ENCODE data around the gene DUSP10.

Gene DUSP10

DNA sequence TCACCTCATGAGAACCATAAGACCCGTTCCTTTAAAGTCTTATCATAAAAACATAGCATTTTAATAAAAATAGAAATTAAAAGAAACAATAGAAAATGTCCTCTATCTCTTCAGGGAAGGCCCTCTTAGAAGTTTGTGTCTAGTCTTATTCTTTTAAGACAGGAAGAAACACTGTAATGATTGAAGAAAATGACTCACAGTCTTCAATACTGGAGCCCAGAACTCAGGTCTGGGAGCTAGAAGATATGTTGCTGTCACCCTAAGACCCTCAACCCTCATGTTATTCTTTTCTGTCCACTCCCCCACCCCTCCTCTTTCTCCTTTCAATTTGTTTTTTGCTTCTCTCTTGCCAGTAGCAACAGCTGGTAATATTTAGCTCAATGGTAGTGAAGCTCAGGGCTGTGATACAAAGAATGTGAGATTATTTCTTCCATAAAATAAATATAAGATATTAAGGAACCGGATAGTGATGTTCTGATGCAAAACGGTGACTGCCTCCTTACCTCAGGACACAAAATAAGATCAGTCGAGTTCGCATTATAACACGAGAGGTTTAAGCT is 12.0 kb downstream of the DUSP10 start:
- TF ChIP-seq RARB (CRISPR knock-in tag; IDR thresholded peaks at IDR 0.05), result no peak
- TF ChIP-seq ESRRG (CRISPR knock-in tag; IDR thresholded peaks at IDR 0.05), result no peak
- TF ChIP-seq BACH2 (CRISPR knock-in tag; IDR thresholded peaks at IDR 0.05; ENCODE audit: borderline replicate concordance), result no peak
- TF ChIP-seq, protein P1, sequence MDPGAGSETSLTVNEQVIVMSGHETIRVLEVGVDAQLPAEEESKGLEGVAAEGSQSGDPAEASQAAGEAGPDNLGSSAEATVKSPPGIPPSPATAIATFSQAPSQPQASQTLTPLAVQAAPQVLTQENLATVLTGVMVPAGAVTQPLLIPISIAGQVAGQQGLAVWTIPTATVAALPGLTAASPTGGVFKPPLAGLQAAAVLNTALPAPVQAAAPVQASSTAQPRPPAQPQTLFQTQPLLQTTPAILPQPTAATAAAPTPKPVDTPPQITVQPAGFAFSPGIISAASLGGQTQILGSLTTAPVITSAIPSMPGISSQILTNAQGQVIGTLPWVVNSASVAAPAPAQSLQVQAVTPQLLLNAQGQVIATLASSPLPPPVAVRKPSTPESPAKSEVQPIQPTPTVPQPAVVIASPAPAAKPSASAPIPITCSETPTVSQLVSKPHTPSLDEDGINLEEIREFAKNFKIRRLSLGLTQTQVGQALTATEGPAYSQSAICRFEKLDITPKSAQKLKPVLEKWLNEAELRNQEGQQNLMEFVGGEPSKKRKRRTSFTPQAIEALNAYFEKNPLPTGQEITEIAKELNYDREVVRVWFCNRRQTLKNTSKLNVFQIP (CRISPR knock-in tag; IDR thresholded peaks at IDR 0.05; ENCODE audit: borderline replicate concordance, low read depth), result no peak
- peak; percentile 14; the same call in 1 of the 3 replicates for ATAC-seq

DNA sequence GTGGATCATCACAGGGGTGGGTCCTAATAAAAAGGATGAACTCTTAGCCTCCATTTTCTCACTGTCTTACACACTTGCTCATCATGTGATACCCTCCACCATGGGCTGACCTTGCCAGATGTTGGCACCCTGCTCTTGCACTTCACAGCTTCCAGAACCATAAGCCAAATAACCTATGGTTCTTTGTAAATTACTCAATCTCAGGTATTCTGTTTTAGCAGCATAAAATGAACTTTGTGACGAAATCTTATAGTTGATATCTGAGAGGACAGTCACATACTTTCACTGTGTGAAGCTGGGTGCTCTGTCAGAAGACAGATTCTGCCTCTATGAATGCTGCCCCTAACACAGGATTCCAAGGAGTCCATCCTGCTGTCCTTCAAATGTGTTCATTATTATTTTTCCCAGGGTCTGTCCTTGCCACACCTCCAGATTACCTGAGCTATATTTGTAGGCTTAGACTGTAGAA is 13.8 kb downstream of the DUSP10 start:
- no peak for ATAC-seq
- no peak for TF ChIP-seq SNAI2 (CRISPR knock-in tag; IDR thresholded peaks at IDR 0.05)
- no peak for TF ChIP-seq ZNF8 (CRISPR knock-in tag; IDR thresholded peaks at IDR 0.05)
- TF ChIP-seq ZNF70 (CRISPR knock-in tag; IDR thresholded peaks at IDR 0.05), result no peak
- no peak for TF ChIP-seq ARNTL (CRISPR knock-in tag; IDR thresholded peaks at IDR 0.05; ENCODE audit: borderline replicate concordance, low read depth)
- TF ChIP-seq ISL1 (CRISPR knock-in tag; IDR thresholded peaks at IDR 0.05), result no peak
- no peak for TF ChIP-seq ZNF565 (CRISPR knock-in tag; conservative IDR thresholded peaks at IDR 0.05; ENCODE audit: low read depth)
- no peak for TF ChIP-seq ZFP3 (CRISPR knock-in tag; IDR thresholded peaks at IDR 0.05)
- no peak for TF ChIP-seq ZC3H10 (CRISPR knock-in tag; IDR thresholded peaks at IDR 0.05)
- TF ChIP-seq TOX (CRISPR knock-in tag; IDR thresholded peaks at IDR 0.05; ENCODE audit: borderline replicate concordance), result no peak
- no peak for TF ChIP-seq ZFP30 (CRISPR knock-in tag; IDR thresholded peaks at IDR 0.05)
- TF ChIP-seq, protein P2, sequence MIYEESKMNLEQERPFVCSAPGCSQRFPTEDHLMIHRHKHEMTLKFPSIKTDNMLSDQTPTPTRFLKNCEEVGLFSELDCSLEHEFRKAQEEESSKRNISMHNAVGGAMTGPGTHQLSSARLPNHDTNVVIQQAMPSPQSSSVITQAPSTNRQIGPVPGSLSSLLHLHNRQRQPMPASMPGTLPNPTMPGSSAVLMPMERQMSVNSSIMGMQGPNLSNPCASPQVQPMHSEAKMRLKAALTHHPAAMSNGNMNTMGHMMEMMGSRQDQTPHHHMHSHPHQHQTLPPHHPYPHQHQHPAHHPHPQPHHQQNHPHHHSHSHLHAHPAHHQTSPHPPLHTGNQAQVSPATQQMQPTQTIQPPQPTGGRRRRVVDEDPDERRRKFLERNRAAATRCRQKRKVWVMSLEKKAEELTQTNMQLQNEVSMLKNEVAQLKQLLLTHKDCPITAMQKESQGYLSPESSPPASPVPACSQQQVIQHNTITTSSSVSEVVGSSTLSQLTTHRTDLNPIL (CRISPR knock-in tag; IDR thresholded peaks at IDR 0.05; ENCODE audit: low read depth), result no peak
- no peak for TF ChIP-seq ESRRG (CRISPR knock-in tag; IDR thresholded peaks at IDR 0.05)
- no peak for TF ChIP-seq TCF4 (CRISPR knock-in tag; IDR thresholded peaks at IDR 0.05; ENCODE audit: borderline replicate concordance)
- TF ChIP-seq, protein P3, sequence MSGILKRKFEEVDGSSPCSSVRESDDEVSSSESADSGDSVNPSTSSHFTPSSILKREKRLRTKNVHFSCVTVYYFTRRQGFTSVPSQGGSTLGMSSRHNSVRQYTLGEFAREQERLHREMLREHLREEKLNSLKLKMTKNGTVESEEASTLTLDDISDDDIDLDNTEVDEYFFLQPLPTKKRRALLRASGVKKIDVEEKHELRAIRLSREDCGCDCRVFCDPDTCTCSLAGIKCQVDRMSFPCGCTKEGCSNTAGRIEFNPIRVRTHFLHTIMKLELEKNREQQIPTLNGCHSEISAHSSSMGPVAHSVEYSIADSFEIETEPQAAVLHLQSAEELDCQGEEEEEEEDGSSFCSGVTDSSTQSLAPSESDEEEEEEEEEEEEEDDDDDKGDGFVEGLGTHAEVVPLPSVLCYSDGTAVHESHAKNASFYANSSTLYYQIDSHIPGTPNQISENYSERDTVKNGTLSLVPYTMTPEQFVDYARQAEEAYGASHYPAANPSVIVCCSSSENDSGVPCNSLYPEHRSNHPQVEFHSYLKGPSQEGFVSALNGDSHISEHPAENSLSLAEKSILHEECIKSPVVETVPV (CRISPR knock-in tag; IDR thresholded peaks at IDR 0.05), result no peak
- TF ChIP-seq BACH2 (CRISPR knock-in tag; IDR thresholded peaks at IDR 0.05; ENCODE audit: borderline replicate concordance), result no peak
- TF ChIP-seq, protein P1 (CRISPR knock-in tag; IDR thresholded peaks at IDR 0.05; ENCODE audit: borderline replicate concordance, low read depth), result no peak
- TF ChIP-seq OSR1 (CRISPR knock-in tag; IDR thresholded peaks at IDR 0.05), result no peak
- TF ChIP-seq, protein P4, sequence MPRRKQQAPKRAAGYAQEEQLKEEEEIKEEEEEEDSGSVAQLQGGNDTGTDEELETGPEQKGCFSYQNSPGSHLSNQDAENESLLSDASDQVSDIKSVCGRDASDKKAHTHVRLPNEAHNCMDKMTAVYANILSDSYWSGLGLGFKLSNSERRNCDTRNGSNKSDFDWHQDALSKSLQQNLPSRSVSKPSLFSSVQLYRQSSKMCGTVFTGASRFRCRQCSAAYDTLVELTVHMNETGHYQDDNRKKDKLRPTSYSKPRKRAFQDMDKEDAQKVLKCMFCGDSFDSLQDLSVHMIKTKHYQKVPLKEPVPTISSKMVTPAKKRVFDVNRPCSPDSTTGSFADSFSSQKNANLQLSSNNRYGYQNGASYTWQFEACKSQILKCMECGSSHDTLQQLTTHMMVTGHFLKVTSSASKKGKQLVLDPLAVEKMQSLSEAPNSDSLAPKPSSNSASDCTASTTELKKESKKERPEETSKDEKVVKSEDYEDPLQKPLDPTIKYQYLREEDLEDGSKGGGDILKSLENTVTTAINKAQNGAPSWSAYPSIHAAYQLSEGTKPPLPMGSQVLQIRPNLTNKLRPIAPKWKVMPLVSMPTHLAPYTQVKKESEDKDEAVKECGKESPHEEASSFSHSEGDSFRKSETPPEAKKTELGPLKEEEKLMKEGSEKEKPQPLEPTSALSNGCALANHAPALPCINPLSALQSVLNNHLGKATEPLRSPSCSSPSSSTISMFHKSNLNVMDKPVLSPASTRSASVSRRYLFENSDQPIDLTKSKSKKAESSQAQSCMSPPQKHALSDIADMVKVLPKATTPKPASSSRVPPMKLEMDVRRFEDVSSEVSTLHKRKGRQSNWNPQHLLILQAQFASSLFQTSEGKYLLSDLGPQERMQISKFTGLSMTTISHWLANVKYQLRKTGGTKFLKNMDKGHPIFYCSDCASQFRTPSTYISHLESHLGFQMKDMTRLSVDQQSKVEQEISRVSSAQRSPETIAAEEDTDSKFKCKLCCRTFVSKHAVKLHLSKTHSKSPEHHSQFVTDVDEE (CRISPR knock-in tag; IDR thresholded peaks at IDR 0.05), result no peak

DNA sequence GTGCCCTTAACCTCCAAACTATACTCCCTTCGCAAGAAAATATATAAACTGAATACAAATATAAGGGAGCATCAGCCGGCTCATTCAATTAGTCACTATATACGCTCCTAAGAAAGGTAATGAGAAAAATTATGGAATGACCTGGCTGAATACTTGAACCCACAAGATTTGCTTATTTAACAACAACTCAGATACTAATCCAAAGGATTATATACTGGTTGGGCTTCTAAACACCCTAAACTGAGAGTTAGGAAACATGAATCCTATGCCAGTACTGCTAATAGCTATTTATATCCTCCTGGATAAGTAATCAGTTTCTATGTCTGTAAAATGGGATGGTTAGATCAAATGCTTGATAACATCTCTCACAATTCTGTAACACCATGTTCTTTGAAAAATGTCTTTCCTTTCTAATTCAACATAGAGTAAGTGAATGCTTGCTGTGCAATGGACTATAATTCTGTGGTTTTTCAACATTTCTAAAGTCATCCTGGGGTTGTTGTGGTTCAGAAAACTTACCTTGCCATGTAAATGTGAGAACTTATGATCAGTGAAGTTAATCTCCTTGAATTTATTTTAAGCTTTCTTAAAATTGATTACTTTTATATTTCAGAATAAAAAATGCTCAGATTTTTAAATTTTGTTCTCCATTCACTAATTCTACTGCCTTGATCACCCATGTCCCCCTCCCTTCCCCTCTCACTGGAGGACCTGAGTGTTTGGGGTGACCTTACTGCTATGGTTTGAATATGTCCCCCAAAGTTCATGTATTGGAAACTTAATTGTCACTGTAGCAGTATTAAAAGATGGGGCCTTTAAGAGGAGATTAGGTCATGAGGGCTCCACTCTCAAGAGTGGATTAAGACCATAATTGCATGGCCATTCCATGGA is 14.5 kb downstream of the DUSP10 start:
- ATAC-seq, result no peak
- peak; percentile 19; the same call in 1 of the 2 replicates for TF ChIP-seq ZC3H10 (CRISPR knock-in tag; IDR thresholded peaks at IDR 0.05)
- TF ChIP-seq TCF4 (CRISPR knock-in tag; IDR thresholded peaks at IDR 0.05; ENCODE audit: borderline replicate concordance), result no peak

All from SK-N-SH treated with all-trans-retinoic acid at 6 μM for 48 hours (cell line).